H9 (cell line): ENCODE measurements around the gene PI4K2A. TPM values are rescaled to one million over a fixed set of nuclear protein-coding genes. Genes with fewer than 3 reads are reported as not detected.
A peak's percentile ranks its signal among the peaks of the same experiment; 100 is the strongest.

ENCODE experiments used
- DNase-seq: peaks from one replicate; pipeline ENCODE4 v3.0.0-alpha.2; 2017
- H2AFZ ChIP-seq: one replicate; pipeline ENCODE4 v1.6.1; 2013; ENCODE audit warnings: mild to moderate bottlenecking, low read length, control low read depth, moderate library complexity
- H2AK5ac ChIP-seq: 2 replicates; pipeline ENCODE4 v1.6.1; 2013; ENCODE audit warnings: low read length, control low read depth, mixed read lengths; ENCODE audit not compliant: insufficient read length
- H2BK120ac ChIP-seq: one replicate; pipeline ENCODE4 v1.6.1; 2013; ENCODE audit warnings: low read depth, mild to moderate bottlenecking, low read length, control low read depth, inconsistent platforms; ENCODE audit not compliant: poor library complexity, severe bottlenecking
- H2BK12ac ChIP-seq: 2 replicates; pipeline ENCODE4 v1.6.1; 2013; ENCODE audit warnings: low read length, control low read depth, mixed read lengths, low read depth; ENCODE audit not compliant: insufficient read length
- H2BK15ac ChIP-seq: 2 replicates; pipeline ENCODE4 v1.6.1; 2013; ENCODE audit warnings: low read depth, low read length, control low read depth
- H2BK20ac ChIP-seq: one replicate; pipeline ENCODE4 v1.6.1; 2013; ENCODE audit warnings: low read depth, mild to moderate bottlenecking, low read length, control low read depth, inconsistent platforms; ENCODE audit not compliant: poor library complexity, severe bottlenecking
- H2BK5ac ChIP-seq: 2 replicates; pipeline ENCODE4 v1.6.1; 2013; ENCODE audit warnings: low read length, control low read depth, mixed read lengths; ENCODE audit not compliant: insufficient read length
- H3K14ac ChIP-seq: 2 replicates; pipeline ENCODE4 v1.6.1; 2013; ENCODE audit warnings: low read length, control low read depth; ENCODE audit not compliant: insufficient read depth
- H3K18ac ChIP-seq: 2 replicates; pipeline ENCODE4 v1.6.1; 2013; ENCODE audit warnings: low read depth, mild to moderate bottlenecking, mixed read lengths, low read length, control low read depth; ENCODE audit not compliant: insufficient read length
- H3K23ac ChIP-seq: 2 replicates; pipeline ENCODE4 v1.6.1; 2013; ENCODE audit warnings: low read length, control low read depth, mixed read lengths, low read depth; ENCODE audit not compliant: insufficient read length
- H3K23me2 ChIP-seq: 2 replicates; pipeline ENCODE4 v1.6.1; 2013; ENCODE audit warnings: low read depth, mild to moderate bottlenecking, mixed read lengths, low read length, control low read depth; ENCODE audit not compliant: insufficient read length, poor library complexity, severe bottlenecking
- H3K27ac ChIP-seq: 2 replicates; pipeline ENCODE4 v1.5.1; 2013; ENCODE audit warnings: low read length, control low read depth, mixed read lengths, low read depth; ENCODE audit not compliant: insufficient read length
- H3K27me3 ChIP-seq: 2 replicates; pipeline ENCODE4 v1.6.1; 2013; ENCODE audit warnings: low read length, control low read depth, inconsistent platforms; ENCODE audit not compliant: insufficient read depth
- H3K4ac ChIP-seq: 2 replicates; pipeline ENCODE4 v1.6.1; 2013; ENCODE audit warnings: low read depth, mild to moderate bottlenecking, control low read depth, inconsistent platforms, low read length, moderate library complexity
- H3K4me1 ChIP-seq: 2 replicates; pipeline ENCODE4 v1.6.1; 2013; ENCODE audit warnings: low read length, control low read depth, inconsistent platforms; ENCODE audit not compliant: insufficient read depth
- H3K4me2 ChIP-seq: 2 replicates; pipeline ENCODE4 v1.6.1; 2013; ENCODE audit warnings: low read length, control low read depth, mixed read lengths; ENCODE audit not compliant: insufficient read length, insufficient read depth
- H3K56ac ChIP-seq: 2 replicates; pipeline ENCODE4 v1.6.1; 2013; ENCODE audit warnings: low read depth, mild to moderate bottlenecking, mixed read lengths, low read length, control low read depth; ENCODE audit not compliant: insufficient read length
- H3K79me1 ChIP-seq: 2 replicates; pipeline ENCODE4 v1.6.1; 2013; ENCODE audit warnings: low read depth, mild to moderate bottlenecking, moderate library complexity, low read length, control low read depth, inconsistent platforms; ENCODE audit not compliant: insufficient read depth, poor library complexity, severe bottlenecking
- H3K79me2 ChIP-seq: 2 replicates; pipeline ENCODE4 v1.6.1; 2013; ENCODE audit warnings: low read length, control low read depth, inconsistent platforms; ENCODE audit not compliant: insufficient read depth
- H3K9ac ChIP-seq: 2 replicates; pipeline ENCODE4 v1.6.1; 2013; ENCODE audit warnings: low read length, control low read depth, mixed read lengths; ENCODE audit not compliant: insufficient read length; ENCODE audit errors: extremely low read depth
- H3K9me3 ChIP-seq: one replicate; pipeline ENCODE4 v1.6.1; 2013; ENCODE audit warnings: low read depth, low read length, inconsistent platforms; ENCODE audit not compliant: control insufficient read depth
- H3T11ph ChIP-seq: one replicate; pipeline ENCODE4 v1.6.1; 2013; ENCODE audit warnings: mild to moderate bottlenecking, low read length, control low read depth, inconsistent platforms
- H4K20me1 ChIP-seq: one replicate; pipeline ENCODE4 v1.6.1; 2013; ENCODE audit not compliant: control insufficient read depth, insufficient read length, insufficient read depth
- H4K5ac ChIP-seq: 2 replicates; pipeline ENCODE4 v1.6.1; 2013; ENCODE audit warnings: low read depth, mild to moderate bottlenecking, mixed read lengths, low read length, control low read depth; ENCODE audit not compliant: insufficient read length
- H4K8ac ChIP-seq: replicated peaks from 2 replicates; pipeline ENCODE4 v1.6.1; 2013; ENCODE audit warnings: low read length, control low read depth, mixed read lengths, low read depth; ENCODE audit not compliant: insufficient read length
- H4K91ac ChIP-seq: 2 replicates; pipeline ENCODE4 v1.6.1; 2013; ENCODE audit warnings: low read depth, mild to moderate bottlenecking, moderate library complexity, mixed read lengths, low read length, control low read depth; ENCODE audit not compliant: insufficient read length
- H3K27ac Mint-ChIP-seq, 3 experiments: 2 replicates in 2 of 3; 3 replicates in 1 of 3; pipeline ENCODE4 v1.8.0; 2020 to 2021; ENCODE audit warnings: mixed read lengths in 3 of 3, mild to moderate bottlenecking in 1 of 3, moderate library complexity in 1 of 3
- H3K27me3 Mint-ChIP-seq: 2 replicates; pipeline ENCODE4 v1.8.0; 2021; ENCODE audit warnings: low read depth, mild to moderate bottlenecking, moderate library complexity, mixed read lengths
- H3K36me3 Mint-ChIP-seq, 3 experiments: 2 replicates in 2 of 3; 3 replicates in 1 of 3; pipeline ENCODE4 v1.8.0; 2020 to 2021; ENCODE audit warnings: low read depth in 3 of 3, mixed read lengths in 3 of 3; ENCODE audit not compliant: insufficient read depth in 1 of 3
- H3K4me1 Mint-ChIP-seq, 2 experiments: 2 replicates each; pipeline ENCODE4 v1.8.0; 2020; ENCODE audit warnings: mixed read lengths in 2 of 2
- H3K4me3 Mint-ChIP-seq, 2 experiments: 2 replicates in 1 of 2; 3 replicates in 1 of 2; pipeline ENCODE4 v1.8.0; 2020 to 2021; ENCODE audit warnings: mild to moderate bottlenecking in 2 of 2, mixed read lengths in 2 of 2, moderate library complexity in 1 of 2
- H3K9me3 Mint-ChIP-seq, 2 experiments: 2 replicates in 1 of 2; 3 replicates in 1 of 2; pipeline ENCODE4 v1.8.0; 2020; ENCODE audit warnings: mild to moderate bottlenecking in 2 of 2, mixed read lengths in 2 of 2, moderate library complexity in 1 of 2
- WGBS: extraction: QIAGEN DNeasy Blood & Tissue Kit; methylation state at CpG from one replicate; pipeline ENCODE4 v1.1.7; 2013; ENCODE audit warnings: missing lambda C conversion rate, low lambda C conversion rate, mixed read lengths; ENCODE audit not compliant: insufficient read length; ENCODE audit errors: extremely low coverage; 5-methylcytosine and 5-hydroxymethylcytosine counted together
- total RNA-seq: library from RNA; stranded (reverse); gene quantifications from 2 replicates; pipeline ENCODE4 v1.2.1, GENCODE V29; 2021
- TF ChIP-seq, protein P1 (sequence below): fragments of 200-600 bp; sonication (generic); conservative IDR thresholded peaks from 3 replicates; pipeline ENCODE4 v1.8.0; 2021; ENCODE audit warnings: antibody characterized with exemption, mild to moderate bottlenecking

The PI4K2A gene
- total RNA-seq, 1 experiment from 2014 or later = 30.9 TPM

GRCh38 chr10:97650726-97651125 lies 10.3 kb downstream of the PI4K2A start:
- H3K27ac Mint-ChIP-seq = peak overlapping the region in 1 of 3 experiments; percentile 76; a peak in 1 of 7 replicates

More at GRCh38 chr10:97650726-97651125, 10.3 kb downstream of the PI4K2A start:
- Histone ChIP-seq H4K20me1 (no peaks in the 10 kb centered on the region), H3K9me3 (no peaks in the 10 kb centered on the region), H3T11ph (no peak overlapping the region), H4K5ac (no peak overlapping the region), H3K56ac (no peak overlapping the region), H3K79me1 (no peaks in the 10 kb centered on the region), H3K4me2 (no peak overlapping the region), H3K23me2 (peaks cover 3% of the 10 kb centered on the region), H3K23ac (no peak overlapping the region), H2AK5ac (no peak overlapping the region), H2BK5ac (no peak overlapping the region), H2BK120ac (no peak overlapping the region), H4K8ac (no peak overlapping the region), H3K4me1 (peaks cover 5% of the 10 kb centered on the region; the same call in 1 of the 2 replicates), H2BK20ac (no peak overlapping the region), H3K4ac (no peak overlapping the region), H4K91ac (no peak overlapping the region), H2BK15ac (no peak overlapping the region), H3K18ac (no peak overlapping the region), H3K79me2 (peaks cover 5% of the 10 kb centered on the region; the same call in 1 of the 2 replicates), H3K27me3 (no peaks in the 10 kb centered on the region), H3K27ac (no peak overlapping the region), H2BK12ac (no peak overlapping the region), H3K9ac (no peak overlapping the region), H2AFZ (no peak overlapping the region), H3K14ac (no peak overlapping the region)
- peaks cover 24 to 50% (median 49%) of the 10 kb centered on the region in 3 experiments; a peak in 6 of 7 replicates for H3K36me3 Mint-ChIP-seq
- H3K27me3 Mint-ChIP-seq = no peaks in the 10 kb centered on the region; the same call in 1 of the 2 replicates
- TF ChIP-seq, protein P1, sequence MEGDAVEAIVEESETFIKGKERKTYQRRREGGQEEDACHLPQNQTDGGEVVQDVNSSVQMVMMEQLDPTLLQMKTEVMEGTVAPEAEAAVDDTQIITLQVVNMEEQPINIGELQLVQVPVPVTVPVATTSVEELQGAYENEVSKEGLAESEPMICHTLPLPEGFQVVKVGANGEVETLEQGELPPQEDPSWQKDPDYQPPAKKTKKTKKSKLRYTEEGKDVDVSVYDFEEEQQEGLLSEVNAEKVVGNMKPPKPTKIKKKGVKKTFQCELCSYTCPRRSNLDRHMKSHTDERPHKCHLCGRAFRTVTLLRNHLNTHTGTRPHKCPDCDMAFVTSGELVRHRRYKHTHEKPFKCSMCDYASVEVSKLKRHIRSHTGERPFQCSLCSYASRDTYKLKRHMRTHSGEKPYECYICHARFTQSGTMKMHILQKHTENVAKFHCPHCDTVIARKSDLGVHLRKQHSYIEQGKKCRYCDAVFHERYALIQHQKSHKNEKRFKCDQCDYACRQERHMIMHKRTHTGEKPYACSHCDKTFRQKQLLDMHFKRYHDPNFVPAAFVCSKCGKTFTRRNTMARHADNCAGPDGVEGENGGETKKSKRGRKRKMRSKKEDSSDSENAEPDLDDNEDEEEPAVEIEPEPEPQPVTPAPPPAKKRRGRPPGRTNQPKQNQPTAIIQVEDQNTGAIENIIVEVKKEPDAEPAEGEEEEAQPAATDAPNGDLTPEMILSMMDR = no peak
- no peak for DNase-seq
- peaks cover 28% of the 10 kb centered on the region in 2 experiments for H3K4me1 Mint-ChIP-seq
- H3K9me3 Mint-ChIP-seq = no peaks in the 10 kb centered on the region
- H3K4me3 Mint-ChIP-seq = no peak overlapping the region
- WGBS = no CpG with 5 or more reads among the region's 3 CpGs
